ENCODE results near the gene SUN2. TPM values are rescaled to one million over a fixed set of nuclear protein-coding genes. Genes with fewer than 3 reads are reported as not detected.
A peak's percentile ranks its signal among the peaks of the same experiment; 100 is the strongest.
"Not testable (repeated sequence)": the region's sequence is repeated elsewhere in the genome, so short reads cannot be mapped to it uniquely, and the experiment has no call there.

The SUN2 gene, protein sequence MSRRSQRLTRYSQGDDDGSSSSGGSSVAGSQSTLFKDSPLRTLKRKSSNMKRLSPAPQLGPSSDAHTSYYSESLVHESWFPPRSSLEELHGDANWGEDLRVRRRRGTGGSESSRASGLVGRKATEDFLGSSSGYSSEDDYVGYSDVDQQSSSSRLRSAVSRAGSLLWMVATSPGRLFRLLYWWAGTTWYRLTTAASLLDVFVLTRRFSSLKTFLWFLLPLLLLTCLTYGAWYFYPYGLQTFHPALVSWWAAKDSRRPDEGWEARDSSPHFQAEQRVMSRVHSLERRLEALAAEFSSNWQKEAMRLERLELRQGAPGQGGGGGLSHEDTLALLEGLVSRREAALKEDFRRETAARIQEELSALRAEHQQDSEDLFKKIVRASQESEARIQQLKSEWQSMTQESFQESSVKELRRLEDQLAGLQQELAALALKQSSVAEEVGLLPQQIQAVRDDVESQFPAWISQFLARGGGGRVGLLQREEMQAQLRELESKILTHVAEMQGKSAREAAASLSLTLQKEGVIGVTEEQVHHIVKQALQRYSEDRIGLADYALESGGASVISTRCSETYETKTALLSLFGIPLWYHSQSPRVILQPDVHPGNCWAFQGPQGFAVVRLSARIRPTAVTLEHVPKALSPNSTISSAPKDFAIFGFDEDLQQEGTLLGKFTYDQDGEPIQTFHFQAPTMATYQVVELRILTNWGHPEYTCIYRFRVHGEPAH
- 54.0 and 55.5 TPM in 2 replicates for total RNA-seq (2014; rRNA removed)
- Bru-seq, nascent RNA: percentile 53 among the genes with signal in this experiment
- BruChase-seq, experiment 1, labeled RNA remaining after a 6-hour chase: percentile 57 among the genes with signal in this experiment
- BruChase-seq, experiment 2, labeled RNA remaining after a 2-hour chase: percentile 51 among the genes with signal in this experiment
- long read RNA-seq, full-length matches to known transcripts: 1 of 200 reads
- long read RNA-seq, partial matches to known transcripts: 54 of 200 reads
- long read RNA-seq, other reads (novel, unspliced or antisense): 145 of 200 reads

DNA sequence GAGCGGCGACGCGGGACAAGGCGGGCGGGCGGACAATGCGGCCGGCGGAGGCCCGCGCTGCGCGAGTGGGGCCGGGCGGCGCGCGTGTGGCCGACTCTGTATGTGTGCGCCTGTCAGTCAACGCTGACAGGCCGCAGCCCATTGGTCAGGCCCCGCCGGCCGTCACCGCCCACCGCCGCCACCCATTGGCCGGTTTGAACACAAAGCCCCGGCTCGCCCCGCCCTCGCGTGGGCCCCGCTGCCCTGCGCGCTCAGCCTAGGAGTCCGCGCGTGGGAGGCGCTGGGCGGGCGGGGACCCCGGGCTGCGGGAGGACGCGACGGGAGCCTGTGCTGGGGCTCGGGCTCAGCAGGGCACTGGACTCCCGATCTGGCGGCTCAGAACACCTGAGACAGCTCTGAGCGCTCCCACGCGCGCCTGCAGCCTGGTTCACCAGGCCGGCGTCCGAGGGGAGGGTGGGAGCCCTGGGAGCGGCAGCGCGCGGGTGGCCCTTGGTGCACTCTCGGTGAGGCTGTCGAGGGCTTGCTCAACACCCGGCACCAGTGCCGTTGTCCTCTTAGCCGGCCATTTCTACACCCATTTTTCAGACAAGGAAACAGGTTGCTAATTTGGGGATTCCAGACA lies at the start of gene SUN2:
Gene SUN2, minus strand, starts transcription at position 88 of the 622 bp plus-strand sequence. CDS start 3,370 bp downstream, outside the sequence.
- H2AFZ ChIP-seq (ENCODE audit: low read length): peak within 1 kb of the TSS; percentile 87
- peak within 1 kb of the TSS; percentile 82 for H3K4me3 ChIP-seq (ENCODE audit: low read length)
- ChIA-PET POLR2A (ENCODE audit: unreplicated experiment) (no interaction called here), CTCF (interaction anchor here (0.7 kb wide), 1 partner anchor 10 kb away, joined by 4 read pairs; no protein-coding TSS in a partner anchor)
- H3K36me3 ChIP-seq (ENCODE audit: low read depth, low read length): no peaks in the 10 kb centered on the region
- H3K27me3 ChIP-seq (ENCODE audit: low read length): no peaks in the 10 kb centered on the region
- intact Hi-C loops (cut with micrococcal nuclease): no loop called here
- ATAC-seq (peak; percentile 87), DNase-seq (peak; percentile 69)
- H3K4me2 ChIP-seq (ENCODE audit: low read length): peak within 1 kb of the TSS; percentile 95
- H3K79me2 ChIP-seq (ENCODE audit: low read length): peaks cover 15% of the 10 kb centered on the region
- H3K9me3 ChIP-seq (ENCODE audit: low read length): no peaks in the 10 kb centered on the region
- BruUV-seq (replicated peaks): no TSS peak
- peaks cover 23% of the 10 kb centered on the region for H3K4me1 ChIP-seq (ENCODE audit: insufficient read depth, low read length)
- H4K20me1 ChIP-seq (ENCODE audit: low read length): no peaks in the 10 kb centered on the region
- H3K27ac ChIP-seq (ENCODE audit: low read length): peak within 1 kb of the TSS; percentile 75
- peak within 1 kb of the TSS; percentile 78 for H3K9ac ChIP-seq (ENCODE audit: low read length)
- H3K9me2 ChIP-seq (replicated peaks; ENCODE audit: low read length): no peaks in the 10 kb centered on the region
- H3F3A ChIP-seq (ENCODE audit: low read length, unreplicated experiment): no peaks in the 10 kb centered on the region
- TF ChIP-seq EZH2phosphoT487 (IDR thresholded peaks at IDR 0.05; ENCODE audit: borderline replicate concordance, low read length): no peak
- TF ChIP-seq, protein P1, sequence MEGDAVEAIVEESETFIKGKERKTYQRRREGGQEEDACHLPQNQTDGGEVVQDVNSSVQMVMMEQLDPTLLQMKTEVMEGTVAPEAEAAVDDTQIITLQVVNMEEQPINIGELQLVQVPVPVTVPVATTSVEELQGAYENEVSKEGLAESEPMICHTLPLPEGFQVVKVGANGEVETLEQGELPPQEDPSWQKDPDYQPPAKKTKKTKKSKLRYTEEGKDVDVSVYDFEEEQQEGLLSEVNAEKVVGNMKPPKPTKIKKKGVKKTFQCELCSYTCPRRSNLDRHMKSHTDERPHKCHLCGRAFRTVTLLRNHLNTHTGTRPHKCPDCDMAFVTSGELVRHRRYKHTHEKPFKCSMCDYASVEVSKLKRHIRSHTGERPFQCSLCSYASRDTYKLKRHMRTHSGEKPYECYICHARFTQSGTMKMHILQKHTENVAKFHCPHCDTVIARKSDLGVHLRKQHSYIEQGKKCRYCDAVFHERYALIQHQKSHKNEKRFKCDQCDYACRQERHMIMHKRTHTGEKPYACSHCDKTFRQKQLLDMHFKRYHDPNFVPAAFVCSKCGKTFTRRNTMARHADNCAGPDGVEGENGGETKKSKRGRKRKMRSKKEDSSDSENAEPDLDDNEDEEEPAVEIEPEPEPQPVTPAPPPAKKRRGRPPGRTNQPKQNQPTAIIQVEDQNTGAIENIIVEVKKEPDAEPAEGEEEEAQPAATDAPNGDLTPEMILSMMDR (conservative IDR thresholded peaks at IDR 0.05; ENCODE audit: low read depth, low read length): no peak
- TF ChIP-seq EZH2 (IDR thresholded peaks at IDR 0.05; ENCODE audit: low read length, unreplicated experiment): no peak

GRCh38 chr22:38805041-38805593 lies 49.3 kb upstream of the SUN2 start:
- H3K9me3 ChIP-seq (ENCODE audit: low read length); H3K4me1 ChIP-seq (ENCODE audit: insufficient read depth, low read length); intact Hi-C loops (cut with micrococcal nuclease); H3K79me2 ChIP-seq (ENCODE audit: low read length); DNase-seq; H3K9ac ChIP-seq (ENCODE audit: low read length); H3K9me2 ChIP-seq (replicated peaks; ENCODE audit: low read length); ATAC-seq; H2AFZ ChIP-seq (ENCODE audit: low read length); H4K20me1 ChIP-seq (ENCODE audit: low read length); H3K4me3 ChIP-seq (ENCODE audit: low read length); H3K36me3 ChIP-seq (ENCODE audit: low read depth, low read length); BruUV-seq (replicated peaks); H3K27ac ChIP-seq (ENCODE audit: low read length); H3K27me3 ChIP-seq (ENCODE audit: low read length); CTCF ChIA-PET; H3K4me2 ChIP-seq (ENCODE audit: low read length); H3F3A ChIP-seq (ENCODE audit: low read length, unreplicated experiment): not testable (repeated sequence)
- POLR2A ChIA-PET (ENCODE audit: unreplicated experiment): interaction anchor here (0.5 kb wide), 1 partner anchor 752 kb away, joined by 5 read pairs; no protein-coding TSS in a partner anchor

Data from PC-3 (cell line).